IMR-90 (cell line): ENCODE results near the gene PAQR9. TPM values are rescaled to one million over a fixed set of nuclear protein-coding genes. Genes with fewer than 3 reads are reported as not detected.

Experiments used
- CTCF ChIP-seq: conservative IDR thresholded peaks from 2 replicates; pipeline ENCODE4 v1.5.1; 2012; ENCODE audit warnings: mild to moderate bottlenecking, low read depth, low read length, improper control_type of control experiment
- MAFK ChIP-seq: IDR thresholded peaks from 2 replicates; pipeline ENCODE4 v1.6.1; 2012; ENCODE audit warnings: low read depth, low read length, improper control_type of control experiment
- RCOR1 ChIP-seq: IDR thresholded peaks from 2 replicates; pipeline ENCODE4 v1.6.1; 2012; ENCODE audit warnings: mild to moderate bottlenecking, low read length, improper control_type of control experiment; ENCODE audit not compliant: insufficient replicate concordance
- polyA plus RNA-seq, 3 experiments: library from polyadenylated mRNA; depleted of rRNA; stranded (reverse); fragments of >200 nt; gene quantifications; 2 replicates each; pipeline ENCODE4 v1.2.3, GENCODE V29; 2012; ENCODE audit warnings: low replicate concordance in 1 of 3
- total RNA-seq: library from RNA; depleted of rRNA; stranded (reverse); fragments of >200 nt; gene quantifications from 2 replicates; pipeline ENCODE4 v1.2.3, GENCODE V29; 2012
- TF ChIP-seq, protein P1 (sequence below): fragments of 150-350 bp; IDR thresholded peaks from 2 replicates; pipeline ENCODE4 v1.6.1; 2017; ENCODE audit warnings: mild to moderate bottlenecking, antibody characterized with exemption, low read length, low read depth

Gene PAQR9
- total and polyA plus RNA-seq, 2 of the 4 experiments (the other 2 are of a cell fraction), result 0.05 TPM; not detected in 1

DNA sequence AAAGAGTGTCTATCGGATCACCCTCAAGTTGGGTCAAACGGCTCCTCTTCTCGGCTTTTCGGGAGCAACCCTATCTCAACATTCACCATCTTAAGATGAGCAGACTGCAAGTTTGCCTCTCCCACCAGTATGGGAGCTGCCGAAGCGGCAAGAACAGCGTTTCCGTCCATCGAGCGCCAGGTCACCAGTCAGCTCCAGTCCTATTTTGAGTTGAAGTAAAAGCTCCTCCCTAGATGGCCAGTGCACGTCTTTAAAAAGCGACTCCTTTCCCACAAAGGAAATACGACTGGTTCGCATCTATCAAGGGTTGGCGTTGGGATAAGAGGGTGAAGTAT is 37.5 kb upstream of the PAQR9 start (continued):
- no peak for TF ChIP-seq CTCF
- TF ChIP-seq, protein P1, sequence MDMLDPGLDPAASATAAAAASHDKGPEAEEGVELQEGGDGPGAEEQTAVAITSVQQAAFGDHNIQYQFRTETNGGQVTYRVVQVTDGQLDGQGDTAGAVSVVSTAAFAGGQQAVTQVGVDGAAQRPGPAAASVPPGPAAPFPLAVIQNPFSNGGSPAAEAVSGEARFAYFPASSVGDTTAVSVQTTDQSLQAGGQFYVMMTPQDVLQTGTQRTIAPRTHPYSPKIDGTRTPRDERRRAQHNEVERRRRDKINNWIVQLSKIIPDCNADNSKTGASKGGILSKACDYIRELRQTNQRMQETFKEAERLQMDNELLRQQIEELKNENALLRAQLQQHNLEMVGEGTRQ, result no peak
- TF ChIP-seq RCOR1, result no peak
- TF ChIP-seq MAFK, result no peak
